Neural cell (in vitro differentiated cells): ENCODE measurements around the gene MBD5. TPM values are rescaled to one million over a fixed set of nuclear protein-coding genes. Genes with fewer than 3 reads are reported as not detected.

Experiments
- H2AFZ ChIP-seq: fragments of 200-600, 300-800 bp; sonication (generic), shearing (Covaris generic); 2 replicates; pipeline ENCODE4 v1.6.0; 2014; ENCODE audit warnings: low read depth, mild to moderate bottlenecking, antibody characterized with exemption, low read length, moderate library complexity
- H3F3A ChIP-seq: fragments of 200-600 bp; shearing (Covaris generic); 2 replicates; pipeline ENCODE4 v1.6.1; 2016; ENCODE audit warnings: mild to moderate bottlenecking, moderate library complexity, mixed read lengths, antibody characterized with exemption, low read length; ENCODE audit not compliant: insufficient read depth, poor library complexity, severe bottlenecking
- H3K27ac ChIP-seq: fragments of 200-600, 300-800 bp; sonication (generic), shearing (Covaris generic); 2 replicates; pipeline ENCODE4 v1.5.1; 2014; ENCODE audit warnings: mild to moderate bottlenecking, low read length, moderate library complexity
- H3K27me3 ChIP-seq: fragments of 300-800, 200-600 bp; sonication (generic), shearing (Covaris generic); 2 replicates; pipeline ENCODE4 v1.6.0; 2014; ENCODE audit warnings: mild to moderate bottlenecking, low read depth, low read length, moderate library complexity; ENCODE audit not compliant: insufficient read depth
- H3K36me3 ChIP-seq: fragments of 300-800, 200-600 bp; sonication (generic), shearing (Covaris generic); 2 replicates; pipeline ENCODE4 v1.5.1; 2014; ENCODE audit warnings: mild to moderate bottlenecking, antibody characterized with exemption, low read length, moderate library complexity; ENCODE audit not compliant: insufficient read depth
- H3K4me2 ChIP-seq: fragments of 300-800, 200-600 bp; sonication (generic), shearing (Covaris generic); 2 replicates; pipeline ENCODE4 v1.6.0; 2014; ENCODE audit warnings: mild to moderate bottlenecking, low read length
- H3K4me3 ChIP-seq: fragments of 300-800, 200-600 bp; sonication (generic), shearing (Covaris generic); 2 replicates; pipeline ENCODE4 v1.5.1; 2014; ENCODE audit warnings: mild to moderate bottlenecking, low read length, moderate library complexity
- H3K79me2 ChIP-seq: fragments of 200-600 bp; shearing (Covaris generic); replicated peaks from 2 replicates; pipeline ENCODE4 v1.6.0; 2014; ENCODE audit warnings: mild to moderate bottlenecking, low read length, moderate library complexity; ENCODE audit not compliant: insufficient read depth
- H3K9ac ChIP-seq: fragments of 300-800, 200-600 bp; sonication (generic), shearing (Covaris generic); 2 replicates; pipeline ENCODE4 v1.6.1; 2016; ENCODE audit warnings: mild to moderate bottlenecking, low read length, mixed read lengths
- H3K9me2 ChIP-seq: fragments of 200-600 bp; shearing (Covaris generic); 2 replicates; pipeline ENCODE4 v1.6.1; 2016; ENCODE audit warnings: mild to moderate bottlenecking, low read length, mixed read lengths; ENCODE audit not compliant: insufficient read depth
- H3K9me3 ChIP-seq: fragments of 200-600, 300-800 bp; sonication (generic), shearing (Covaris generic); 2 replicates; pipeline ENCODE4 v1.6.1; 2016; ENCODE audit warnings: mild to moderate bottlenecking, mixed run types, low read length, moderate library complexity, mixed read lengths
- H4K20me1 ChIP-seq: fragments of 200-600 bp; shearing (Covaris generic); 2 replicates; pipeline ENCODE4 v1.6.1; 2016; ENCODE audit warnings: mild to moderate bottlenecking, mixed run types; ENCODE audit not compliant: insufficient read depth
- EP300 ChIP-seq: fragments of 450-650 bp; conservative IDR thresholded peaks from 2 replicates; pipeline ENCODE4 v1.6.1; 2014; ENCODE audit warnings: antibody characterized with exemption, mild to moderate bottlenecking, moderate library complexity; ENCODE audit not compliant: poor library complexity, severe bottlenecking
- EZH2 ChIP-seq: fragments of 200-600, 300-800 bp; shearing (Covaris generic), sonication (generic); IDR thresholded peaks from 2 replicates; pipeline ENCODE4 v1.6.1; 2014; ENCODE audit warnings: antibody characterized with exemption, low read length, borderline replicate concordance, mild to moderate bottlenecking; ENCODE audit not compliant: insufficient read depth, poor library complexity, severe bottlenecking
- MXI1 ChIP-seq: fragments of 450-650 bp; conservative IDR thresholded peaks from 2 replicates; pipeline ENCODE4 v1.6.1; 2014; ENCODE audit warnings: antibody characterized with exemption, mild to moderate bottlenecking; ENCODE audit not compliant: poor library complexity, severe bottlenecking
- POLR2AphosphoS5 ChIP-seq: IDR thresholded peaks from 2 replicates; pipeline ENCODE4 v1.6.1; 2012
- RAD21 ChIP-seq: fragments of 450-650 bp; conservative IDR thresholded peaks from 2 replicates; pipeline ENCODE4 v1.6.1; 2014; ENCODE audit warnings: antibody characterized with exemption, mild to moderate bottlenecking, moderate library complexity
- SMC3 ChIP-seq: fragments of 450-650 bp; conservative IDR thresholded peaks from 2 replicates; pipeline ENCODE4 v1.6.1; 2014; ENCODE audit warnings: antibody characterized with exemption, mild to moderate bottlenecking, moderate library complexity; ENCODE audit not compliant: poor library complexity
- TAF1 ChIP-seq: IDR thresholded peaks from 2 replicates; pipeline ENCODE4 v1.6.1; 2012; ENCODE audit warnings: low read depth
- polyA plus RNA-seq: library from polyadenylated mRNA; depleted of rRNA; stranded (reverse); fragments of >200 nt; gene quantifications from 2 replicates; pipeline ENCODE4 v1.2.3, GENCODE V29; 2014
- TF ChIP-seq, protein P1 (sequence below): IDR thresholded peaks from 2 replicates; pipeline ENCODE4 v1.6.1; 2012; ENCODE audit warnings: borderline replicate concordance
- TF ChIP-seq, protein P2 (sequence below): fragments of 450-650 bp; IDR thresholded peaks from 2 replicates; pipeline ENCODE4 v1.5.1; 2014; ENCODE audit warnings: antibody characterized with exemption, mild to moderate bottlenecking, moderate library complexity; ENCODE audit not compliant: poor library complexity, severe bottlenecking

The MBD5 gene
- polyA plus RNA-seq, 1 donor from 2014 or later, result 9.7 TPM

DNA sequence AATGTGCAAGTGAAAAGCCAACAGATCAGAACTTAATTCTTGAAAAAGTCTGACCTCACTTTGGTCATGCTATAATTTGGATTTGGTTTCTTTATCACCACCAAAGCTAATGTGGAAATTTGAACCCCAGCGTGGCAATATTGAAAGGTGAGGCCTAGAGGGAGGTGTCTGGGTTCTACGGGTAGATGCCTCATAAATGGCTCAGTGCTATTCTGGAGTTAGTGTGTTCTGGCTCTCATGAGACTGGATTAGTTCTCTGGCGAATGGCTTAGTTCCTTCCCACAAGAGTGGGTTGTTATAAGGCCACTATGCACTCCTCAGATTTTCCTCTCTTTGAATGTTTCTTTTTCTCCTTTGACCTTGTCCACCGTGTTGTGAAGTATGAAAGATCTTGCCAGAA is 22.7 kb upstream of the MBD5 start:
- TF ChIP-seq MXI1, result no peak
- no peak for TF ChIP-seq SMC3
- no peak for TF ChIP-seq RAD21
- TF ChIP-seq POLR2AphosphoS5, result no peak
- TF ChIP-seq EP300, result no peak
- no peak for TF ChIP-seq EZH2
- TF ChIP-seq TAF1, result no peak
- TF ChIP-seq, protein P1, sequence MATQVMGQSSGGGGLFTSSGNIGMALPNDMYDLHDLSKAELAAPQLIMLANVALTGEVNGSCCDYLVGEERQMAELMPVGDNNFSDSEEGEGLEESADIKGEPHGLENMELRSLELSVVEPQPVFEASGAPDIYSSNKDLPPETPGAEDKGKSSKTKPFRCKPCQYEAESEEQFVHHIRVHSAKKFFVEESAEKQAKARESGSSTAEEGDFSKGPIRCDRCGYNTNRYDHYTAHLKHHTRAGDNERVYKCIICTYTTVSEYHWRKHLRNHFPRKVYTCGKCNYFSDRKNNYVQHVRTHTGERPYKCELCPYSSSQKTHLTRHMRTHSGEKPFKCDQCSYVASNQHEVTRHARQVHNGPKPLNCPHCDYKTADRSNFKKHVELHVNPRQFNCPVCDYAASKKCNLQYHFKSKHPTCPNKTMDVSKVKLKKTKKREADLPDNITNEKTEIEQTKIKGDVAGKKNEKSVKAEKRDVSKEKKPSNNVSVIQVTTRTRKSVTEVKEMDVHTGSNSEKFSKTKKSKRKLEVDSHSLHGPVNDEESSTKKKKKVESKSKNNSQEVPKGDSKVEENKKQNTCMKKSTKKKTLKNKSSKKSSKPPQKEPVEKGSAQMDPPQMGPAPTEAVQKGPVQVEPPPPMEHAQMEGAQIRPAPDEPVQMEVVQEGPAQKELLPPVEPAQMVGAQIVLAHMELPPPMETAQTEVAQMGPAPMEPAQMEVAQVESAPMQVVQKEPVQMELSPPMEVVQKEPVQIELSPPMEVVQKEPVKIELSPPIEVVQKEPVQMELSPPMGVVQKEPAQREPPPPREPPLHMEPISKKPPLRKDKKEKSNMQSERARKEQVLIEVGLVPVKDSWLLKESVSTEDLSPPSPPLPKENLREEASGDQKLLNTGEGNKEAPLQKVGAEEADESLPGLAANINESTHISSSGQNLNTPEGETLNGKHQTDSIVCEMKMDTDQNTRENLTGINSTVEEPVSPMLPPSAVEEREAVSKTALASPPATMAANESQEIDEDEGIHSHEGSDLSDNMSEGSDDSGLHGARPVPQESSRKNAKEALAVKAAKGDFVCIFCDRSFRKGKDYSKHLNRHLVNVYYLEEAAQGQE, result no peak
- TF ChIP-seq, protein P2, sequence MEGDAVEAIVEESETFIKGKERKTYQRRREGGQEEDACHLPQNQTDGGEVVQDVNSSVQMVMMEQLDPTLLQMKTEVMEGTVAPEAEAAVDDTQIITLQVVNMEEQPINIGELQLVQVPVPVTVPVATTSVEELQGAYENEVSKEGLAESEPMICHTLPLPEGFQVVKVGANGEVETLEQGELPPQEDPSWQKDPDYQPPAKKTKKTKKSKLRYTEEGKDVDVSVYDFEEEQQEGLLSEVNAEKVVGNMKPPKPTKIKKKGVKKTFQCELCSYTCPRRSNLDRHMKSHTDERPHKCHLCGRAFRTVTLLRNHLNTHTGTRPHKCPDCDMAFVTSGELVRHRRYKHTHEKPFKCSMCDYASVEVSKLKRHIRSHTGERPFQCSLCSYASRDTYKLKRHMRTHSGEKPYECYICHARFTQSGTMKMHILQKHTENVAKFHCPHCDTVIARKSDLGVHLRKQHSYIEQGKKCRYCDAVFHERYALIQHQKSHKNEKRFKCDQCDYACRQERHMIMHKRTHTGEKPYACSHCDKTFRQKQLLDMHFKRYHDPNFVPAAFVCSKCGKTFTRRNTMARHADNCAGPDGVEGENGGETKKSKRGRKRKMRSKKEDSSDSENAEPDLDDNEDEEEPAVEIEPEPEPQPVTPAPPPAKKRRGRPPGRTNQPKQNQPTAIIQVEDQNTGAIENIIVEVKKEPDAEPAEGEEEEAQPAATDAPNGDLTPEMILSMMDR, result no peak
- H3K9me3 ChIP-seq, result no peaks in the 10 kb centered on the region
- no peak overlapping the region for H2AFZ ChIP-seq
- no peaks in the 10 kb centered on the region for H4K20me1 ChIP-seq
- H3K27ac ChIP-seq, result no peak overlapping the region
- H3K9ac ChIP-seq, result no peak overlapping the region
- no peaks in the 10 kb centered on the region for H3K36me3 ChIP-seq
- no peak overlapping the region for H3K4me3 ChIP-seq
- H3K4me2 ChIP-seq, result no peak overlapping the region
- no peaks in the 10 kb centered on the region for H3K9me2 ChIP-seq
- H3K79me2 ChIP-seq, result peaks cover 60% of the 10 kb centered on the region
- no peaks in the 10 kb centered on the region for H3K27me3 ChIP-seq
- no peaks in the 10 kb centered on the region for H3F3A ChIP-seq

DNA sequence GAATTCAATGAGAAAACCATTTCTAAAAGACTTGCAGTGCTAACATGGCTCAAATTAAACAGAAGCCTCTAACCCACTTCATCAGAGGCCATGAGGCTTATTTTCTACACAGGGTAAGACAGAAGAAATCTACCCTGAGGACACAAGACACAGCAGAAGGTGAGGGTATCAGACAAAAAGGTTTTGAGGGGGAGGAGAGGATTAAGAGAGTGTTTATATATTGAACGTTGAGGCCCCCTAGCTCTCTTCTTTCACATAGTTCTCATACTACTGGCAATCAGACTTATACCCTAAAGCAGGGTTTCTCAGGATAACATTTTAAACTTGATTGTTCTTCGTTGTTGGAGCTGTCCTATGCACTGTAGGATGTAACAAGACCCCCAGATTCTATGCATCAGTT is 21.8 kb upstream of the MBD5 start:
- TF ChIP-seq POLR2AphosphoS5 (no peak), EZH2 (no peak), EP300 (no peak), RAD21 (no peak)
- H3K79me2 ChIP-seq, result peaks cover 51% of the 10 kb centered on the region
- no peaks in the 10 kb centered on the region for H3K9me3 ChIP-seq
- H3K4me2 ChIP-seq, result no peak overlapping the region
- no peaks in the 10 kb centered on the region for H3F3A ChIP-seq
- H3K9me2 ChIP-seq, result no peaks in the 10 kb centered on the region
- H2AFZ ChIP-seq, result no peak overlapping the region
- no peaks in the 10 kb centered on the region for H3K27me3 ChIP-seq
- H3K36me3 ChIP-seq, result no peaks in the 10 kb centered on the region
- no peak overlapping the region for H3K9ac ChIP-seq
- no peak overlapping the region for H3K27ac ChIP-seq
- no peak overlapping the region for H3K4me3 ChIP-seq
- H4K20me1 ChIP-seq, result no peaks in the 10 kb centered on the region

DNA sequence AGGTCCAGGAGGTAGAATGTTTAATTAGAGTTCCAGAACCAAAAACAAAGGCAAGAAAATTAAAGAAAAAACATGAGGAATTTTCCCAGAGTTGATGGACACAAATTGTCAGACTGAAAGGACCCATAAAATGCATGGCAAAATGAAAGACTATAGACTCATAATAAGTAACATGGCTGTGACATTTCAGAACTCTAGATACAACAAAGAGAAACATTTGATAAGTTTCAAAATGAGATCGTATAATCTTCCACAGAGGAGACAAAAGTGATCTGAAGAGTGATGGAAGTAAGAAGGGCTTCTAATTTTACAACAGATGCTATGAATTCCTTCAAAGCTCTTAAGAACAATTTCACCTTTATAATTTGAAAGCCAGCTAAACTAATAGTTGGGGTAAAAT is 20.8 kb upstream of the MBD5 start:
- H3K27ac ChIP-seq, result no peak overlapping the region
- H3K36me3 ChIP-seq, result no peaks in the 10 kb centered on the region
- no peak overlapping the region for H3K4me2 ChIP-seq
- H3K27me3 ChIP-seq, result no peaks in the 10 kb centered on the region
- TF ChIP-seq RAD21 (no peak), TAF1 (no peak), EZH2 (no peak), SMC3 (no peak), MXI1 (no peak), POLR2AphosphoS5 (no peak), EP300 (no peak)
- TF ChIP-seq, protein P1, result no peak
- TF ChIP-seq, protein P2, result no peak
- no peaks in the 10 kb centered on the region for H4K20me1 ChIP-seq
- no peak overlapping the region for H2AFZ ChIP-seq
- no peaks in the 10 kb centered on the region for H3K9me2 ChIP-seq
- peaks cover 3% of the 10 kb centered on the region for H3K9me3 ChIP-seq
- H3F3A ChIP-seq, result no peaks in the 10 kb centered on the region
- H3K79me2 ChIP-seq, result peaks cover 47% of the 10 kb centered on the region
- H3K9ac ChIP-seq, result no peak overlapping the region
- H3K4me3 ChIP-seq, result no peak overlapping the region
